HK-2 (cell line): Measurements from ENCODE around the gene NAA35.

Experiments
- DNase-seq: peaks from one replicate; pipeline ENCODE4 v3.0.0-alpha.2; 2018; ENCODE audit not compliant: unreplicated experiment

The NAA35 gene

DNA sequence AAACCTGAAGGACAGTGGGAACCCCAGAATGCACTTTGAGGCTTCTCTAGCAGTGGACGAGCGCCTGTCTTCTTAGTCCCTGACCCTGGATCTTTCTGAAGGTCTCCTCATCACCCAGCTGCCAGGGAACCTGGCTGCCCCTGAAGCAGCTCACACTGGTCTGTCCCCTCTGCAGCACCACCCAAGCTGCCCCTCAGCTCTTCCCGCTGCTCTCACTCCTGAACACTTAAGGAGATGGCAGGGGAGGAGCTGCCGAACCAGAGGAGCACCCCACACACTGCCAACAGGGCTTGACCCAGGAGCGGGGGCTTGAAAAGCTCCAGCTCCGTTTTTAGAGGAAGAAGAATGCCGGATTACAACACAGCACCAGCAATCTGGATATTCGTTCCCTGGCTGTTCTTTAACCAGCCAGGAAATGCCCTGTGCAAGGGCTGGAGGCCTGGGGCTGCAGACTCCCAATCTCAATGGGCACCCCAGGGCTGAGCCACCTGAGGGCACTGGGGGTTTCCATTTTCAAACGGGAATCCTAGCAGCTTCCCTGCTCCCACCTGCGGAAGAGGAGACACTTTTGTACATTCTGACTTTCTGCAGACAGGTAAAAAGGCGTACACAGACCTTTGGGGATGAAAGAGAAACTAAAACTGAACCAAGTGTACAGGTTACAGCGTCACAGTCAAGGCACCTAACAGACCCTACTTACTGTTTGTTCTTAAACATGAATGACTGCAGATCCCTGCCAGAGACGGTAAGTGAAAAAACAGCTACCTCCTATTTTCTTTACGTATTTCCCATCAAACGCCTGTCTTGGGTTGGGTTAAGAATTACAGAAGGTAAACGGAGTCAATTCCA, 122.1 kb downstream of the NAA35 start:
- DNase-seq, result no peak

DNA sequence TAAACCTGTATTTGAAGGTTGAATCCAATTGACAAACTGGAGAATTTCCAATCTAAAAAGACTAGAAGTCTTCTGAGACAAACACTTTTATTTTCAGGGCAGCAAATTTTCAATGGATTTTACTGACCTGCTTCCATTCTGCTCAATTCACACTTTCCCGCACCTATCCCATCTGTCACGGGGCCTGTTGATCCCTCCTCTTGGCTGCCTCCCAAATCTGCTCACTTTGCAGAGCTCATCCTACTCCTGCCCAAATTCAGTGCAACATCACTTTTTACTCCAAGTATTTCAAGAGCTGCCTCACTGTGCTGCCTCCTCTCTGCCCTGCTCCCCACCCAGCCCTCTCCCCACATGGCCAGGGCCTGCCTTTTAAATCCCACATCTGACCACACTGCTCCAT, 123.3 kb downstream of the NAA35 start:
- DNase-seq, result no peak

DNA sequence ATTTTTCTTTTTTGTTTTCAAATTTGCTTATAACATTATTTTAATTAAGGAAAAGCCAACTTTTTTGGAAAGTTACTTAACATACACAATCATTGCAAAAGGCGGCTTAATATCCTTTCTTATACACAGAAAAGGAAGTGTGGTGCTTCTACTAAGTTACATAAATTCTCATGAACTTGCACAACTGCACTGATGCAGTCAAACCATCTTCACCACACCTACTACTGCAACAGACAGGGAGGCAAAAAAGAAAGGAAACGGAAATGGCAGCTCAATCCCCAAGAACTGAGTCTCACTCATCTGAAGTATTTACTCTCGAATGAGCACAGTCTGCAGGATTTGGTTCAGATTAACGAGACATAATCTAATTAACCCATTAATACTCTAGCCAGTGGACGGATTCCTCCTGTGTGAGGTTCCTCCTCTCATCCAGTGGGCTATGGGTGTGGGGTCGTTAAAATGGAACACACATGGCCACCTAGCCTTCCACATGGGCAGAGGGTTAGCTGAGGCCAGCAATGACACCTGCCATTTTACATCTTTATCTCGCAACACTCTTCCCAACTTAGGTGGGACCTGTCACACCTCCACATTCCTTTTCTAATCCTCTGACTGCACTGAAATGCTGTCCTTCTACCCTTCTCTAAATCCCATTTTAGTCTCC, 128.4 kb downstream of the NAA35 start:
- no peak for DNase-seq
